Psoas muscle (tissue), 8 donors: Measurements from ENCODE around the gene ZNF12. TPM values are rescaled to one million over a fixed set of nuclear protein-coding genes. Genes with fewer than 3 reads are reported as not detected.

ENCODE experiments used
- ATAC-seq, 4 donors: fragments of 200-7000 bp; cut with Tn5 transposase; one replicate each; pipeline ENCODE4 v1.9.1; 2020; ENCODE audit warnings: moderate library complexity in 3 of 4, mild to moderate bottlenecking in 2 of 4
- DNase-seq, 2 donors: peaks; one replicate each; pipeline ENCODE4 v3.0.0-alpha.2; 2020
- H3K27ac ChIP-seq: fragments of 200-600 bp; one replicate; pipeline ENCODE4 v1.8.0; 2022
- H3K27me3 ChIP-seq, 3 donors: fragments of 200-600 bp in 1 of 3; one replicate each; pipeline versions ENCODE4 v1.6.1 to v1.8.0; 2013 to 2022; ENCODE audit warnings: low read length in 2 of 3, mild to moderate bottlenecking in 2 of 3, moderate library complexity in 1 of 3; ENCODE audit not compliant: insufficient read depth in 3 of 3
- H3K36me3 ChIP-seq, 2 donors: fragments of 200-600 bp in 1 of 2; one replicate each; pipeline versions ENCODE4 v1.6.1 to v1.8.0; 2013 to 2022; ENCODE audit warnings: low read depth in 1 of 2, mild to moderate bottlenecking in 1 of 2, moderate library complexity in 1 of 2; ENCODE audit not compliant: insufficient read depth in 1 of 2
- H3K4me1 ChIP-seq: fragments of 200-600 bp; one replicate; pipeline ENCODE4 v1.8.0; 2022
- H3K4me3 ChIP-seq: fragments of 200-600 bp; one replicate; pipeline ENCODE4 v1.8.0; 2022; ENCODE audit warnings: mild to moderate bottlenecking
- H3K9me3 ChIP-seq: fragments of 200-600 bp; one replicate; pipeline ENCODE4 v1.8.0; 2022
- WGBS, 3 donors: extraction: QIAGEN DNeasy Blood & Tissue Kit; methylation state at CpG; one replicate each; pipeline versions ENCODE4 v1.1.6 to v1.1.7; 2013; 5-methylcytosine and 5-hydroxymethylcytosine counted together
- intact Hi-C, 2 donors: fragments of 100-400 bp; cut with DNase I; formaldehyde crosslinking; loops; one replicate each; pipeline versions ENCODE4 v1.11.0 to v1.14.2; 2022
- polyA plus RNA-seq, 3 donors: library from polyadenylated mRNA; stranded (reverse); fragments of 200-250 nt; gene quantifications; one replicate each; pipeline ENCODE4 v1.2.3, GENCODE V29; 2013
- total RNA-seq, 4 donors: library from RNA; stranded (reverse); fragmentation: NEBNext Ultra II Directional in 2 of 4; extraction: Animal tissue kit (Norgen Biotek cat#: 25700) in 2 of 4; gene quantifications; one replicate each; pipeline versions ENCODE4 v1.2.1 to v1.2.4, GENCODE V29; 2021 to 2023
- TF ChIP-seq, protein P1 (sequence below): fragments of 200-600 bp; IDR thresholded peaks from one replicate; pipeline ENCODE4 v1.8.0; 2022; ENCODE audit warnings: antibody characterized with exemption
- donor health status: healthy with polysubstance abuse.
- donor health status: DM: no; HTN: no; CAD: no; lungs with moderate emphysema.
- donor health status: Bipolar disorder and iron deficiency.
- donor health status: healthy.
- donor health status: DM: yes; HTN: yes; CAD: no.
- donor health status: DM: no; HTN: no; CAD: no.
- donor health status: DM: no; HTN: no; CAD: no.
- donor health status: DM: yes; HTN: yes; CAD: no.

ZNF12 gene
- total and polyA plus RNA-seq, 7 donors, result 5.1 to 13.6 (median 9.4) TPM

DNA sequence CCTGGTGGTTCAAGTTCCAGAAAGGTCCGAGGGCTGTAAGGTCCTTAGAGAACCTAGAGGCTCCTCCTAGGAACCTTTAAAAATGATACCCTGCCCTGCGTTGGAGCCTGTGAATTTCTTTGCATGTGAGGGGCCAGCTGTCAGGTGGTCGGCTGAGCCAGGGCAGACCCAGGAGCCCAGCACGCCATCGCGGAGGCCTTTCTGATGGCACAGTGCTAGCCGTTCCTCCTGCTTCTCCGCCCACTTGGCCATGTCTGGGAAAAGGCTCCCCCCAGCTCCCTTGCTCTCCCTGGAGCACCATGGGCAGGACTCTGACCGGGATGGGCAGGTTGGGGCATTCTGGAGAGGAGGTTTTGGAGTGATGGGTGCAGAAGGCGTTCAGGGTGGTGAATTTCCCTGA lies 62.0 kb downstream of the ZNF12 start:
- Histone ChIP-seq H3K36me3 (peaks cover 7 to 81% of the 10 kb centered on the region in 2 donors), H3K27ac (no peak overlapping the region), H3K4me3 (no peak overlapping the region), H3K9me3 (no peaks in the 10 kb centered on the region), H3K27me3 (no peaks in the 10 kb centered on the region), H3K4me1 (no peaks in the 10 kb centered on the region)
- no peak for DNase-seq
- WGBS, 3 donors, result 93 to 95% (median 93%) methylated on average over 10 of the region's 10 CpGs
- ATAC-seq, result no peak
- TF ChIP-seq, protein P1, sequence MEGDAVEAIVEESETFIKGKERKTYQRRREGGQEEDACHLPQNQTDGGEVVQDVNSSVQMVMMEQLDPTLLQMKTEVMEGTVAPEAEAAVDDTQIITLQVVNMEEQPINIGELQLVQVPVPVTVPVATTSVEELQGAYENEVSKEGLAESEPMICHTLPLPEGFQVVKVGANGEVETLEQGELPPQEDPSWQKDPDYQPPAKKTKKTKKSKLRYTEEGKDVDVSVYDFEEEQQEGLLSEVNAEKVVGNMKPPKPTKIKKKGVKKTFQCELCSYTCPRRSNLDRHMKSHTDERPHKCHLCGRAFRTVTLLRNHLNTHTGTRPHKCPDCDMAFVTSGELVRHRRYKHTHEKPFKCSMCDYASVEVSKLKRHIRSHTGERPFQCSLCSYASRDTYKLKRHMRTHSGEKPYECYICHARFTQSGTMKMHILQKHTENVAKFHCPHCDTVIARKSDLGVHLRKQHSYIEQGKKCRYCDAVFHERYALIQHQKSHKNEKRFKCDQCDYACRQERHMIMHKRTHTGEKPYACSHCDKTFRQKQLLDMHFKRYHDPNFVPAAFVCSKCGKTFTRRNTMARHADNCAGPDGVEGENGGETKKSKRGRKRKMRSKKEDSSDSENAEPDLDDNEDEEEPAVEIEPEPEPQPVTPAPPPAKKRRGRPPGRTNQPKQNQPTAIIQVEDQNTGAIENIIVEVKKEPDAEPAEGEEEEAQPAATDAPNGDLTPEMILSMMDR, result no peak
- intact Hi-C loops, result loop anchor here in 1 of 2 donors (10.0 kb wide), 1 partner anchor 80 kb away; no protein-coding TSS in a partner anchor

DNA sequence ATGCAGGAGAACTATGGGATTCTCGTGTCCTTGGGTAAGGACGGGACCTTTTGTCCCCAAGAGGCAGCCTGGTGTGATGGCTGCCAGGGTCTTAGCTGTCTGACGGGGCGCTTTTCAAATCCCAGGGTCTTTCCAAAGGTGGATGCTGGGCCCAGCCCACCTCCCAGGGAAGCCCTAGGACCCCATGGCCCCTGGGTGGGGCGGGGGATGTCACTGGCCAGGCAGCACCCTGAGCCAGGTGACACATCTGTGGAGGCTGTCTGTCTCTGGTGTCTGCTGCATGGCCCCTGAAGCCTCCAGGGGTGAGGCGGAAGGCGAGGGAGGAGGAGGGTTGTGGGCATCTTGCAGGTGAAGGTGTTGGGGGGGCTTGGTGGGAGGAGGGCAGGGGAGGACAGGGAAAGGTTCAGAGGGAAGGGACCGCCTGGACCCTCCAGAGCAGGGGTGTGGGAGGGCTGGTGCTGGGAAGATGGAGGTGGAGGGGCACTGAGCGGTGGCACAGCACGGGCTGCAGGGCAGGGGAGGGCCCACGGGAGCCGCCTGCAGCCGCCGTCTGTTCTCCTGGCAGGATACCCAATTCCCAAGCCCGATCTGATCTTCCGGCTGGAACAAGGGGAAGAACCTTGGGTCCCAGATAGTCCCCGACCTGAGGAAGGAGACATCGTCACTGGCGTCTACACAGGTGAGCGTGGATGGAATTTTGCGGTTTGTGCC lies 62.7 kb downstream of the ZNF12 start:
- ATAC-seq (no peak), DNase-seq (no peak)
- H3K27me3 ChIP-seq, result no peaks in the 10 kb centered on the region
- peaks cover 7 to 86% of the 10 kb centered on the region in 2 donors for H3K36me3 ChIP-seq
- no peaks in the 10 kb centered on the region for H3K4me1 ChIP-seq
- intact Hi-C loops, result loop anchor here in 1 of 2 donors (10.0 kb wide), 1 partner anchor 81 kb away; no protein-coding TSS in a partner anchor
- WGBS, 3 donors, result 89 to 90% (median 89%) methylated on average over 20 to 21 of the region's 21 CpGs
- H3K9me3 ChIP-seq, result no peaks in the 10 kb centered on the region
- no peak overlapping the region for H3K27ac ChIP-seq
- TF ChIP-seq, protein P1, result no peak
- no peak overlapping the region for H3K4me3 ChIP-seq

DNA sequence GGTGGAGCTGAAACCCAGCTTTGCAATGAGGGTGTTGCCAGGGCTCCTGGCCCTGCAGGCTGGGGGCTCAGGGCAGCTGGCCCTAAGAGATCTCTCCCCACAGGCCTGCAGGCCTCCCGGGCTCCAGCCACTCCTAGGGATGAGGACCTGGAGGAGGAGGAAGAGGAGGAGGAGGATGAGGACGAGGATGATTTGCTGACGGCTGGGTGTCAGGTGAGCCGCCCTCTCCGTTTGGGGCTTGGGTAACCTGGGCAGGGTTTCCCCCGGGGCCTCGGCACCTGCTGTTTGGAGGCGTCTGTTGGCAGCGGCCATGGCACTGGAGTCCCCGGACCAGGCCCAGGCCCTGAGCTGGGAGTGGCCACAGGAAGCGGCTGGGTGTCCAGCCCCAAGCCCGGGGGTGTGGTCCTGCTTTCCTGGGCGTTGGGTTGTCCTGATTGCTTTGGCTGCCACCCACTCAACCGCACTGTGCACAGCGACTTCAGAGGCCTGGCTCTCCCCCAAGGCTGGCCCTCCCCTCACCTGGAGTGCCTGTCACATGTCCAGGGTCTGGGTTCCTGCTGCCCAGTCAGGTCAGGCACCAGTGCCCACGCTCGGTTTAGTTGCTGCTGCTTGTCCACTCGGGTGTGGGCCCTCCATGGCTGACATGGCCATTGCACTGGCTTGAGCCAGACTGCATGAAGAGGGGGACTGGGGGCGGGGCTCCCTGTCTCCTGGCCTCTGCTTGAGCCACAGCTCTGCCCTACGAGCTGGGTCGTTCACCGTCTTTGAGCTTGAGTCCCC lies 63.7 kb downstream of the ZNF12 start:
- TF ChIP-seq, protein P1, result no peak
- Histone ChIP-seq H3K4me1 (peaks cover 7% of the 10 kb centered on the region), H3K27me3 (no peaks in the 10 kb centered on the region), H3K9me3 (no peaks in the 10 kb centered on the region), H3K36me3 (peaks cover 7 to 79% of the 10 kb centered on the region in 2 donors), H3K4me3 (no peak overlapping the region), H3K27ac (no peak overlapping the region)
- WGBS, 3 donors, result 75 to 78% (median 76%) methylated on average over 22 of the region's 22 CpGs
- ATAC-seq (no peak), DNase-seq (no peak)
- intact Hi-C loops, result loop anchor here in 1 of 2 donors (10.0 kb wide), 1 partner anchor 82 kb away; no protein-coding TSS in a partner anchor

DNA sequence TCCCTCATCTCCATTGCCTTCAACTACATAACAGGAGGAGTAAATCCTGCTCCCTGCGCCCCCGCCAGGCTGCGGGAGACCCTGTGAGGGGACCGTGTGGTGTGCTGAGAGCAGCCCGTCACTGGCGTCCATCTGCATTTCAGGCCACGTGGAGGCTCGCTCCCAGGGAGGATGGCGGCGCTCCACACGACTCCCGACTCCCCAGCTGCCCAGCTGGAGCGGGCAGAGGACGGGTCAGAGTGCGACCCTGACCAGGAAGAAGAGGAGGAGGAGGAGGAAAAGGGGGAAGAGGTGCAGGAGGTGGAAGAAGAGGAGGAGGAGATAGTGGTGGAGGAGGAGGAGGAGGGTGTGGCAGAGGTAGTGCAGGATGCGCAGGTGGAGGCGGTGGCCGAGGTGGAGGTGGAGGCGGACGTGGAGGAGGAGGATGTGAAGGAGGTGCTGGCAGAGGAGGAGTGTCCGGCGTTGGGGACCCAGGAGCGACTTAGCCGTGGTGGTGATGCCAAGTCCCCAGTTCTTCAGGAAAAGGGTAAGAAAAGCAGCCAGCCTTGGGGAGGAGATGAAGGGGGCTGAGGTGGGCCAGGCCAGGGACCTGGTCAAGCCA lies 64.4 kb downstream of the ZNF12 start:
- Histone ChIP-seq H3K27ac (no peak overlapping the region), H3K4me1 (peaks cover 8% of the 10 kb centered on the region), H3K36me3 (peaks cover 7 to 72% of the 10 kb centered on the region in 2 donors), H3K27me3 (no peaks in the 10 kb centered on the region), H3K9me3 (no peaks in the 10 kb centered on the region), H3K4me3 (no peak overlapping the region)
- DNase-seq (no peak), ATAC-seq (no peak)
- intact Hi-C loops, result loop anchor here in 1 of 2 donors (10.0 kb wide), 1 partner anchor 82 kb away; no protein-coding TSS in a partner anchor
- TF ChIP-seq, protein P1, result no peak
- WGBS, 3 donors, result 90 to 93% (median 92%) methylated on average over 24 of the region's 24 CpGs
